Tibial artery (tissue), 4 donors: Measurements from ENCODE around the gene DRC1.

Source experiments
- DNase-seq, 2 donors: peaks; one replicate each; pipeline ENCODE4 v3.0.0-alpha.2; 2019
- H3K27ac ChIP-seq, 2 donors: fragments of 200-600 bp; sonication (generic) in 1 of 2; 1 replicate in 1 of 2; 2 replicates in 1 of 2; pipeline ENCODE4 v1.5.1; 2018 to 2019; ENCODE audit warnings: mild to moderate bottlenecking in 1 of 2
- H3K27me3 ChIP-seq, 2 donors: fragments of 200-600 bp; sonication (generic) in 1 of 2; one replicate each; pipeline versions ENCODE4 v1.5.1 to v1.6.0; 2016 to 2019
- H3K36me3 ChIP-seq, 3 donors: fragments of 200-600 bp; sonication (generic) in 2 of 3; one replicate each; pipeline ENCODE4 v1.5.1; 2016 to 2019; ENCODE audit warnings: mild to moderate bottlenecking in 2 of 3
- H3K4me1 ChIP-seq, 4 donors: fragments of 200-600 bp; sonication (generic) in 2 of 4; 1 replicate in 3 of 4; 2 replicates in 1 of 4; pipeline ENCODE4 v1.5.1; 2016 to 2019
- H3K4me3 ChIP-seq, 2 donors: fragments of 200-600 bp; sonication (generic) in 1 of 2; 1 replicate in 1 of 2; 2 replicates in 1 of 2; pipeline ENCODE4 v1.5.1; 2018 to 2019; ENCODE audit warnings: mild to moderate bottlenecking in 2 of 2
- H3K9me3 ChIP-seq, 3 donors: fragments of 200-600 bp; sonication (generic) in 1 of 3; one replicate each; pipeline ENCODE4 v1.5.1; 2016 to 2019
- CTCF ChIP-seq, 2 experiments: fragments of 200-600 bp in 1 of 2; fragments of 450-650 bp in 1 of 2; IDR thresholded peaks; one replicate each; pipeline ENCODE4 v1.5.1; 2017 to 2019; ENCODE audit warnings: antibody characterized with exemption in 2 of 2, mild to moderate bottlenecking in 1 of 2, moderate library complexity in 1 of 2
- intact Hi-C: fragments of 100-400 bp; cut with DNase I; formaldehyde crosslinking; loops from one replicate; pipeline ENCODE4 v1.15.0; 2023; ENCODE audit warnings: low total_unique reads

DRC1 gene

DNA sequence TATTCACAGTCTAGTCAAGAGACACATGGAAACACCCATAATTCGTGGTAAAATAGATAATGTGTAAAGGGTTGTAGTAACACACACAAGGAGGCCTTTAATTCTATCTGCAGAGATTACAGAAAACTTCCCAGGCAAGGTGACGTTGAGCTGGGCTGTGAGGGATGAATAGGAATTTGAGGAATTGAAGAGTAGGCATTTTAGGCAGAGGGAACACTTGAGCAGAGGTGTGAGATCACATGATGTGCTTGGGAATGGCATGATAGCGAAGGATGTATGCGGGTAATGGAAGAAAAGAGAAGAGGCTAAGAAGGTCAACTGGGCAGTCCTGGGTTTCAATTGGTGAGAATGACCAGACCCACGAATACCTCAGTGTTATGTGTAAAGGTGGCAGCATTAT lies 20.2 kb downstream of the DRC1 start:
- no peaks in the 10 kb centered on the region for H3K9me3 ChIP-seq
- no peak for TF ChIP-seq CTCF (IDR thresholded peaks at IDR 0.05)
- intact Hi-C loops = no loop called here
- no peak overlapping the region for H3K4me3 ChIP-seq
- peaks cover 0 to 3% of the 10 kb centered on the region in 2 donors for H3K27me3 ChIP-seq
- no peak for DNase-seq
- H3K27ac ChIP-seq = no peak overlapping the region
- no peaks in the 10 kb centered on the region for H3K4me1 ChIP-seq
- no peaks in the 10 kb centered on the region for H3K36me3 ChIP-seq

DNA sequence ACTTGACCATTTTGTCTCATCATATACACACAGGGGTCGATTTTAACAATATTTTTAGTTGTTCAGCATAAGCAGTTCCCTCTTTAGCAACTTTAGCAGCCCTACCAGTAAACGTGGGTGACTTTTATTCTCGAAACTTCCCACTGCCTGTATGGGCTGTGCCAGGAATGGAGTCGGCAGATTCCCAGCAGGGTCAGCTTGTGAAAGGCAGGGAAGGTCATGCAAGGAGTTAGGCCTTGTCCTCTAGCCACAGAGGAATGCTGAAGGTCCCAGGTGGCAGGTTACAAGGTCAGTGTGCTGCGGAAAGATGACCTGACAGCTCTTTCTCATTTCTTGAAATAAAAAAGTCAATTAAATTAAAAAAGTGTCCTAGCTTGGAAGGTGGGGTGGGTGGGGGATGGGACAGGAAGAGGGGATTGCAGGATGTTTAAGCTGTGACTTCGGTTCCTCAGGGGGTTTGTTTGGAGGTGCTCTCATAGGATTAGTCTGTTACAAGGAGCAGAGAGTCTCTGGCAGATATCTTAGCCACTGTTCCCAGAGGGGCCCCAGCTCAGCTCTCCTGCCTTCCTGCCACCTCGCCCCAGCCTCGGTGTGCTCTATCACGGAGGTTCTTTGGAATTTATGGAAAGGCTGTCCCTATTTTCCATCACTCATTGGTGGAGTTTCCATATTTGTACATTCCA lies 21.4 kb downstream of the DRC1 start:
- H3K4me3 ChIP-seq = no peak overlapping the region
- DNase-seq = no peak
- TF ChIP-seq CTCF (IDR thresholded peaks at IDR 0.05) = no peak
- intact Hi-C loops = no loop called here
- H3K9me3 ChIP-seq = no peaks in the 10 kb centered on the region
- H3K27ac ChIP-seq = no peak overlapping the region
- H3K4me1 ChIP-seq = no peaks in the 10 kb centered on the region
- H3K36me3 ChIP-seq = no peaks in the 10 kb centered on the region
- peaks cover 0 to 3% of the 10 kb centered on the region in 2 donors for H3K27me3 ChIP-seq

DNA sequence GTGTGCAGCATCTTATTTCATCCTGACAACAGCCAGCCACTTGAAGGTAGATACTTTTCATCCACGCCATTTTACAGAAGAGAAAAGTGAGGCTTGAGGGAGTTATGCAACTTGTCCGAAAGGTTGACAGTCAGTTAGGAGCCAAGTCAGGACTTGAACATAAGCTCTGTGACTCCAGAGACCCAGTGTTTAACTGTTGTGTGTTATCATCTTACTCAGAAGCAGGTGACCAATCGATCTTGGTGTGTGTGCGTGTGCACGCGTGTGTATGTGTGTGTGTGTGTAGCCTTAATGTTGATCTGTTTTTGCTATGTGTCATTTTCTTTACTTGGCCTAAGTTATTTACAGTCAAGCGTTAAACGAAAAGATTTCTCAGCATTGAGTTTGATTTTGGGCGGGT lies 22.0 kb downstream of the DRC1 start:
- intact Hi-C loops = no loop called here
- H3K4me1 ChIP-seq = no peaks in the 10 kb centered on the region
- H3K36me3 ChIP-seq = no peaks in the 10 kb centered on the region
- no peak overlapping the region for H3K27ac ChIP-seq
- H3K9me3 ChIP-seq = no peaks in the 10 kb centered on the region
- DNase-seq = no peak
- TF ChIP-seq CTCF (IDR thresholded peaks at IDR 0.05) = no peak
- H3K4me3 ChIP-seq = no peak overlapping the region
- peaks cover 0 to 2% of the 10 kb centered on the region in 2 donors for H3K27me3 ChIP-seq

DNA sequence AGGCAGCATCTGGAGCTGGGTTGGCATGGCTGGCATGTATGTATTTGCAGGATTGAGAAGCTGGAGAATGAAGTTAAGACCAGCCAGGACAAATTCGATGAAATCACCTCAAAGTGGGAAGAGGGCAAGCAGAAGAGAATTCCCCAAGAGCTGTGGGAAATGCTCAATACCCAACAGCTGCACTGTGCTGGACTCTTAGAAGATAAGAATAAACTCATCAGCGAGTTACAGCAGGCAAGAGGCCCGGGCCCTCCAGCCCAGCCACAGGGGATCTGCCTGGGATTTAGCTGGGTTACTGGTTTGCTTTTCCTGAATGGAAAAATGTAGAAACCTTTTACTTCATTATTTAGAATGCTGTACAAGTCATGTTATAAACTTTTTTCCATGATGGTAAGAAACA lies 22.5 kb downstream of the DRC1 start:
- Histone ChIP-seq H3K36me3 (no peaks in the 10 kb centered on the region), H3K4me3 (no peak overlapping the region), H3K27me3 (no peaks in the 10 kb centered on the region), H3K9me3 (no peaks in the 10 kb centered on the region), H3K27ac (no peak overlapping the region), H3K4me1 (no peaks in the 10 kb centered on the region)
- no peak for DNase-seq
- no peak for TF ChIP-seq CTCF (IDR thresholded peaks at IDR 0.05)
- intact Hi-C loops = no loop called here

- no peak for TF ChIP-seq CTCF (IDR thresholded peaks at IDR 0.05)
- intact Hi-C loops = no loop called here
- no peak for DNase-seq
Measured at GRCh38 chr2:26428846-26429245, 27.1 kb downstream of the DRC1 start.

More at GRCh38 chr2:26428846-26429245, 27.1 kb downstream of the DRC1 start:
- Histone ChIP-seq H3K27me3 (peaks cover 0 to 13% of the 10 kb centered on the region in 2 donors), H3K4me1 (no peaks in the 10 kb centered on the region), H3K4me3 (no peak overlapping the region), H3K27ac (no peak overlapping the region), H3K9me3 (no peaks in the 10 kb centered on the region), H3K36me3 (no peaks in the 10 kb centered on the region)
